ENCODE data around the gene KLHDC8A. TPM values are rescaled to one million over a fixed set of nuclear protein-coding genes. Genes with fewer than 3 reads are reported as not detected.
A peak's percentile ranks its signal among the peaks of the same experiment; 100 is the strongest.

Gene KLHDC8A
- total RNA-seq, 1 donor: not detected

DNA sequence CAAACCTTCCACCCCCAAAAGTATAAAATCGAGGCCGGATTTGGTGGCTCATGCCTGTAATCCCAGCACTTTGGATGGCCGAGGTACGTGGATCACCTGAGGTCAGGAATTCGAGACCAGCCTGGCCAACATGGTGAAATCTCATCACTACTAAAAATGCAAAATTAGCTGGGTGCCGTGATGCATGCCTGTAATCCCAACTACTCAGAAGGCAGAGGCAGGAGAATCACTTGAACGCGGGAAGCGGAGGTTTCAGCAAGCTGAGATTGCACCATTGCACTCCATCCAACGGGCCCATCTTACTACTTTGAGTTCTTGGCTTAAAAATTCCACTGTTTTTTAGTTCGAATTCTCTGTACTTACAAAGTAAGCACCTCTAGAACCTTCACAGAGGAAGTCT lies 11.0 kb downstream of the KLHDC8A start:
- TF ChIP-seq CTCF (IDR thresholded peaks at IDR 0.05; ENCODE audit: insufficient read depth, low read length): no peak
- DNase-seq (ENCODE audit: low read depth): no peak
- H3K4me3 ChIP-seq (ENCODE audit: low read depth, low read length): no peak overlapping the region

- H3K4me3 ChIP-seq (ENCODE audit: low read depth, low read length): peak overlapping the region; percentile 18
- no peak for DNase-seq (ENCODE audit: low read depth)
- TF ChIP-seq CTCF (IDR thresholded peaks at IDR 0.05; ENCODE audit: insufficient read depth, low read length): no peak
Observed at GRCh38 chr1:205344066-205344928, 12.4 kb downstream of the KLHDC8A start.

- H3K4me3 ChIP-seq (ENCODE audit: low read depth, low read length): no peak overlapping the region
- no peak for DNase-seq (ENCODE audit: low read depth)
- no peak for TF ChIP-seq CTCF (IDR thresholded peaks at IDR 0.05; ENCODE audit: insufficient read depth, low read length)
Observed at GRCh38 chr1:205343431-205344065, 13.2 kb downstream of the KLHDC8A start.

- no peak overlapping the region for H3K4me3 ChIP-seq (ENCODE audit: low read depth, low read length)
- DNase-seq (ENCODE audit: low read depth): no peak
- TF ChIP-seq CTCF (IDR thresholded peaks at IDR 0.05; ENCODE audit: insufficient read depth, low read length): no peak
Observed at GRCh38 chr1:205342986-205343385, 13.7 kb downstream of the KLHDC8A start.

DNA sequence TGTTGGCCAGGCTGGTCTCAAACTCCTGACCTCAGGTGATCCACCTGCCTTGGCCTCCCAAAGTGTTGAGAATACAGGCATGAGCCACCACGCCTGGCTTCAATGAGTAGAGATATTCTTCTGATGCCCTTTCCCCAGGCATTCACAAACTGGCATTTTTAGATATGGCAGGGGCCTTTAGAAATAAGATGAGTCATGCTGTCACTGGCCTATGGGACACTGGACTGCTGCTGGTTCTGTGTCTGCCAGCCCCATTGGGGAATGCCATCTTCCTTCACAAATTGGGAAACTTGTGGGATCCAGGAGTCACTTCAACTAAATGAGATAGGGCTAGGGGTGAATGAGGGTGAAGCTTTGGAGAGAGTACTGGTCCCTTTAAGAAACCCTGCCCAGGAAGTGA lies 16.0 kb downstream of the KLHDC8A start:
- no peak overlapping the region for H3K4me3 ChIP-seq (ENCODE audit: low read depth, low read length)
- TF ChIP-seq CTCF (IDR thresholded peaks at IDR 0.05; ENCODE audit: insufficient read depth, low read length): no peak
- DNase-seq (ENCODE audit: low read depth): no peak

GRCh38 chr1:205339717-205340116 lies 17.0 kb downstream of the KLHDC8A start:
- no peak overlapping the region for H3K4me3 ChIP-seq (ENCODE audit: low read depth, low read length)
- no peak for TF ChIP-seq CTCF (IDR thresholded peaks at IDR 0.05; ENCODE audit: insufficient read depth, low read length)
- DNase-seq (ENCODE audit: low read depth): no peak

All from fibroblast of the aortic adventitia (primary cell).